Parathyroid adenoma (tissue), 2 donors: ENCODE data around the gene SLC5A5.

Experiments used
- H2AFZ ChIP-seq: fragments of 300-600 bp; sonication (generic); one replicate; pipeline ENCODE4 v1.7.0; 2017; ENCODE audit warnings: antibody characterized with exemption, mild to moderate bottlenecking
- H3K27ac ChIP-seq: fragments of 300-600 bp; sonication (generic); one replicate; pipeline ENCODE4 v1.7.0; 2017
- H3K27me3 ChIP-seq: fragments of 300-600 bp; sonication (generic); one replicate; pipeline ENCODE4 v1.7.0; 2017; ENCODE audit warnings: low read length; ENCODE audit not compliant: control insufficient read depth, insufficient read depth
- H3K36me3 ChIP-seq: fragments of 300-600 bp; sonication (generic); one replicate; pipeline ENCODE4 v1.7.0; 2017; ENCODE audit warnings: low read length; ENCODE audit not compliant: control insufficient read depth, insufficient read depth
- H3K4me1 ChIP-seq: fragments of 300-600 bp; sonication (generic); one replicate; pipeline ENCODE4 v1.7.0; 2017; ENCODE audit warnings: control low read depth
- H3K4me2 ChIP-seq: fragments of 300-600 bp; sonication (generic); one replicate; pipeline ENCODE4 v1.7.0; 2017; ENCODE audit warnings: low read length
- H3K4me3 ChIP-seq: fragments of 300-600 bp; sonication (generic); one replicate; pipeline ENCODE4 v1.7.0; 2017; ENCODE audit warnings: low read depth, low read length
- H3K79me2 ChIP-seq: fragments of 300-600 bp; sonication (generic); one replicate; pipeline ENCODE4 v1.7.0; 2017; ENCODE audit warnings: control low read depth
- H3K9ac ChIP-seq: fragments of 300-600 bp; sonication (generic); one replicate; pipeline ENCODE4 v1.7.0; 2017; ENCODE audit warnings: mild to moderate bottlenecking
- H3K9me3 ChIP-seq: fragments of 300-600 bp; sonication (generic); one replicate; pipeline ENCODE4 v1.7.0; 2017; ENCODE audit warnings: low read length; ENCODE audit not compliant: control insufficient read depth
- CTCF ChIP-seq: fragments of 300-600 bp; sonication (generic); IDR thresholded peaks from one replicate; pipeline ENCODE4 v1.7.0; 2017; ENCODE audit warnings: antibody characterized with exemption, mild to moderate bottlenecking
- donor health status: primary hyperparathyroidism.

The SLC5A5 gene

DNA sequence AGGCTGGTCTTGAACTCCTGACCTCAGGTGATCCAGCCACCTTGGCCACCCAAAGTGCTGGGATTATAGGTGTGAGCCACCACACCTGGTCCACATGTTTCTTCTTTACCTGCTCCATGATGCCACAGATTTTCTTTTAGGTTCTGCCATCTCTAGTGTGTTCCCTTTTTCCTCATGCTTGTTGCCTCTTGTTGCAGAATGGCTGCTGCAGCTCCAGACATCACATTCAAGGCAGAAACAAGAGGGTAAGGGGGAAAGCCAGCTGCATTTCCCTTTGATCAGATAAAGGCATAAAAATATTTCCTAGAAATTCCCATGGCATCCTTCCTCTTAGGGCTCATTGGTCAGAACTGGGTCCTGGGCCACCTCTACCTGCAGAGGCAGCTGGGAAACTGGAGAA, 48.8 kb downstream of the SLC5A5 start:
- Histone ChIP-seq H3K4me1 (no peaks in the 10 kb centered on the region), H3K4me2 (no peak overlapping the region), H3K27ac (no peak overlapping the region), H2AFZ (no peak overlapping the region), H3K36me3 (no peaks in the 10 kb centered on the region), H3K79me2 (no peaks in the 10 kb centered on the region), H3K9ac (no peak overlapping the region), H3K9me3 (no peaks in the 10 kb centered on the region), H3K4me3 (no peak overlapping the region), H3K27me3 (no peaks in the 10 kb centered on the region)
- no peak for TF ChIP-seq CTCF

DNA sequence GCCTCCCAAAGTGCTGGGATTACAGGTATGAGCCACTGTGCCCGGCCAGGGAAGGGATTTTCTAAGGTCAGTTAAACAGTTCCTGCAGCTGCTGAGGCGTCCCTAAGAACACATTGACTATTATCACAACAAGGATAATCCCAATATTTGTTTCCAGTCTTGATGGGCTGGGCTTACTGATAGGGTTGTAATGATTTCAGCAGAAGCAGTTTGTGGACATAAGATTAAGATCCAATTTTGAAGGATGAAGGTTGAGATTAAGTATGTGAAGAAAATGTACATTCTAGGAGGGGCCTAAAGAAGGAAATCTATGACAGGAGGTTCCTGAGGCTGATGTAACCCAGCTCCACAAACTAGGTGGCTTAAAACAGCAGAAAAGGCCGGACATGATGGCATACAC, 50.4 kb downstream of the SLC5A5 start:
- H3K4me3 ChIP-seq, result no peak overlapping the region
- H3K9ac ChIP-seq, result no peak overlapping the region
- H3K4me2 ChIP-seq, result no peak overlapping the region
- H3K9me3 ChIP-seq, result no peaks in the 10 kb centered on the region
- no peak for TF ChIP-seq CTCF
- H3K36me3 ChIP-seq, result no peaks in the 10 kb centered on the region
- no peak overlapping the region for H2AFZ ChIP-seq
- no peak overlapping the region for H3K27ac ChIP-seq
- no peaks in the 10 kb centered on the region for H3K4me1 ChIP-seq
- H3K27me3 ChIP-seq, result no peaks in the 10 kb centered on the region
- no peaks in the 10 kb centered on the region for H3K79me2 ChIP-seq

GRCh38 chr19:17926044-17926443, 54.3 kb downstream of the SLC5A5 start:
- Histone ChIP-seq H3K79me2 (no peaks in the 10 kb centered on the region), H3K9ac (no peak overlapping the region), H3K4me2 (no peak overlapping the region), H3K4me1 (no peaks in the 10 kb centered on the region), H2AFZ (no peak overlapping the region), H3K27me3 (no peaks in the 10 kb centered on the region), H3K4me3 (no peak overlapping the region), H3K36me3 (no peaks in the 10 kb centered on the region), H3K9me3 (no peaks in the 10 kb centered on the region), H3K27ac (no peak overlapping the region)
- no peak for TF ChIP-seq CTCF

DNA sequence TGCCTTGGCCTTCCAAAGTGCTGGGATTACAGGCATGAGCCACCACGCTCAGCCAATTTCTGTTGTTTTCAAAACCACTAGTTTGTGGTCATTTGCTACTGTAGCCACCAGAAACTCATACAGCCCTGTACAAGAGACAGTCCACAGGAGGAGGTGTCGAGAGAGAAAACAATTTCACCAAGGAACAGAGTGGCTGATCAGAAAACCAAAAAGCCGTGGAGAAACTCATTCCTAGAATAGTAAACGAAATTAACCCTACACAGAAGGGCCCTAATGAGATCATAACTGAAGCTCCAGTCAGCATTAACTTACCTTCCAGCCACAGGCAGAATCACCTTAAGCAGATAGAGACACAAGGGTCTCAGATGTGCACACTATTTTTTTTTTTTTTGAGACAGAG, 57.3 kb downstream of the SLC5A5 start:
- Histone ChIP-seq H3K9me3 (no peaks in the 10 kb centered on the region), H2AFZ (no peak overlapping the region), H3K4me2 (no peak overlapping the region), H3K79me2 (peaks cover 6% of the 10 kb centered on the region), H3K27ac (no peak overlapping the region), H3K36me3 (no peaks in the 10 kb centered on the region), H3K27me3 (no peaks in the 10 kb centered on the region), H3K4me3 (no peak overlapping the region), H3K9ac (no peak overlapping the region), H3K4me1 (peaks cover 5% of the 10 kb centered on the region)
- no peak for TF ChIP-seq CTCF

DNA sequence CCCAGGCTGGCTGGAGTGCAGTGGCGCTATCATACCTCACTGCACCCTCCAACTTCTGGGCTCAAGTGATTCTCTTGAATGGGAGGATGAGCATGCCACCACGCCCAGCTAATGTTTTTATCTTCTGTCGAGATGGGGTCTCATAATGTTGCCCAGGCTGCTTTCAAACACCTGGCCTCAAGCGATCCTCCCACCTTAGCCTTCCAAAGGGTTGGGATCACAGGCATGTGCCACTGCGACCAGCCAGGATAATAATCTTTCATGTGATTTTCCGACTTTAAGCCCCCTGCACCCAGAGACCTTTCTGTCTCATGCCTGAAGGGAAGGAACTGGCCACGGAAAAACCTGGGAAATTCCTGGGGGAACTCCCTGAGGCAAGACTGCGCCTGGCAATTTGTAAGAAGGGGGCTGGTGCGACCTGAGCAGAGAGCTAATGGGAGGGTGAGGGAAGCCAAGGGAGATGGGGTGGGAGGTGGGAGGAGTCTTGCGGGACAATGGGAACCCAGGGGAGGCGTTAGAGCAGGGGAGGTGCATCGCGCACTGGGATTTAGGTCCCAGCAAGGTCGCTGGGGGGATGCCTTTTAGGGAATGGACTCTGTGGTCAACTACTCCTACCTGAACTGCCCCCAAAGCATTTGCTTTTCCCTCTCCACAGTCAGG, 59.9 kb downstream of the SLC5A5 start:
- H3K9me3 ChIP-seq, result no peaks in the 10 kb centered on the region
- H3K79me2 ChIP-seq, result peaks cover 6% of the 10 kb centered on the region
- H3K9ac ChIP-seq, result no peak overlapping the region
- TF ChIP-seq CTCF, result no peak
- H3K4me3 ChIP-seq, result peak overlapping the region; percentile 87
- H3K27ac ChIP-seq, result no peak overlapping the region
- H3K27me3 ChIP-seq, result no peaks in the 10 kb centered on the region
- peak overlapping the region; percentile 76 for H3K4me2 ChIP-seq
- H3K4me1 ChIP-seq, result peaks cover 5% of the 10 kb centered on the region
- H2AFZ ChIP-seq, result peak overlapping the region; percentile 91
- H3K36me3 ChIP-seq, result no peaks in the 10 kb centered on the region
